Measurements from ENCODE around the gene JARID2.

JARID2 gene

GRCh38 chr6:15522856-15523529 lies 277.1 kb downstream of the JARID2 start:
- TF ChIP-seq EZH2 (IDR thresholded peaks at IDR 0.05): no peak
- no peak for TF ChIP-seq POLR2AphosphoS5 (IDR thresholded peaks at IDR 0.05; ENCODE audit: borderline replicate concordance, low read depth, low read length)
- TF ChIP-seq FOXP2 (optimal IDR thresholded peaks at IDR 0.05; ENCODE audit: control extremely low read depth, extremely low read length, insufficient read depth): no peak
- Histone ChIP-seq H3K9me3 (ENCODE audit: low read depth, low read length) (no peaks in the 10 kb centered on the region), H3K4me3 (no peak overlapping the region), H3K9ac (ENCODE audit: insufficient read length) (no peak overlapping the region), H3K36me3 (ENCODE audit: insufficient read depth, low read length) (peaks cover 94% of the 10 kb centered on the region), H3K27ac (no peak overlapping the region)
- DNase-seq (ENCODE audit: low read depth, low spot score): no peak

GRCh38 chr6:15523679-15524630 lies 278.1 kb downstream of the JARID2 start:
- Histone ChIP-seq H3K9me3 (ENCODE audit: low read depth, low read length) (no peaks in the 10 kb centered on the region), H3K4me3 (no peak overlapping the region), H3K9ac (ENCODE audit: insufficient read length) (no peak overlapping the region), H3K27ac (no peak overlapping the region), H3K36me3 (ENCODE audit: insufficient read depth, low read length) (peaks cover 95% of the 10 kb centered on the region)
- TF ChIP-seq FOXP2 (optimal IDR thresholded peaks at IDR 0.05; ENCODE audit: control extremely low read depth, extremely low read length, insufficient read depth): no peak
- TF ChIP-seq POLR2AphosphoS5 (IDR thresholded peaks at IDR 0.05; ENCODE audit: borderline replicate concordance, low read depth, low read length): no peak; the same call in 1 of the 2 replicates
- TF ChIP-seq EZH2 (IDR thresholded peaks at IDR 0.05): no peak
- DNase-seq (ENCODE audit: low read depth, low spot score): no peak

- DNase-seq (ENCODE audit: low read depth, low spot score): no peak
- Histone ChIP-seq H3K9me3 (ENCODE audit: low read depth, low read length) (no peaks in the 10 kb centered on the region), H3K27ac (no peak overlapping the region), H3K9ac (ENCODE audit: insufficient read length) (no peak overlapping the region), H3K4me3 (no peak overlapping the region), H3K36me3 (ENCODE audit: insufficient read depth, low read length) (peaks cover 91% of the 10 kb centered on the region)
- TF ChIP-seq EZH2 (IDR thresholded peaks at IDR 0.05) (no peak), POLR2AphosphoS5 (IDR thresholded peaks at IDR 0.05; ENCODE audit: borderline replicate concordance, low read depth, low read length) (no peak), FOXP2 (optimal IDR thresholded peaks at IDR 0.05; ENCODE audit: control extremely low read depth, extremely low read length, insufficient read depth) (no peak)
These were observed 279.1 kb downstream of the JARID2 start for GRCh38 chr6:15524861-15525401.

GRCh38 chr6:15526212-15526701 lies 280.4 kb downstream of the JARID2 start:
- no peak for DNase-seq (ENCODE audit: low read depth, low spot score)
- H3K9me3 ChIP-seq (ENCODE audit: low read depth, low read length): no peaks in the 10 kb centered on the region
- no peak overlapping the region for H3K9ac ChIP-seq (ENCODE audit: insufficient read length)
- no peak overlapping the region for H3K4me3 ChIP-seq
- no peak overlapping the region for H3K27ac ChIP-seq
- H3K36me3 ChIP-seq (ENCODE audit: insufficient read depth, low read length): peaks cover 86% of the 10 kb centered on the region
- TF ChIP-seq FOXP2 (optimal IDR thresholded peaks at IDR 0.05; ENCODE audit: control extremely low read depth, extremely low read length, insufficient read depth) (no peak), EZH2 (IDR thresholded peaks at IDR 0.05) (no peak), POLR2AphosphoS5 (IDR thresholded peaks at IDR 0.05; ENCODE audit: borderline replicate concordance, low read depth, low read length) (no peak)

- Histone ChIP-seq H3K27ac (no peak overlapping the region), H3K9ac (ENCODE audit: insufficient read length) (no peak overlapping the region), H3K9me3 (ENCODE audit: low read depth, low read length) (no peaks in the 10 kb centered on the region), H3K36me3 (ENCODE audit: insufficient read depth, low read length) (peaks cover 75% of the 10 kb centered on the region), H3K4me3 (no peak overlapping the region)
- TF ChIP-seq POLR2AphosphoS5 (IDR thresholded peaks at IDR 0.05; ENCODE audit: borderline replicate concordance, low read depth, low read length): no peak
- no peak for TF ChIP-seq EZH2 (IDR thresholded peaks at IDR 0.05)
- TF ChIP-seq FOXP2 (optimal IDR thresholded peaks at IDR 0.05; ENCODE audit: control extremely low read depth, extremely low read length, insufficient read depth): no peak
- DNase-seq (ENCODE audit: low read depth, low spot score): no peak
These were observed 282.2 kb downstream of the JARID2 start for GRCh38 chr6:15527838-15528617.

GRCh38 chr6:15528870-15529269 lies 283.0 kb downstream of the JARID2 start:
- H3K36me3 ChIP-seq (ENCODE audit: insufficient read depth, low read length): peaks cover 67% of the 10 kb centered on the region
- no peak for TF ChIP-seq FOXP2 (optimal IDR thresholded peaks at IDR 0.05; ENCODE audit: control extremely low read depth, extremely low read length, insufficient read depth)
- TF ChIP-seq POLR2AphosphoS5 (IDR thresholded peaks at IDR 0.05; ENCODE audit: borderline replicate concordance, low read depth, low read length): no peak
- no peak for TF ChIP-seq EZH2 (IDR thresholded peaks at IDR 0.05)

GRCh38 chr6:15530411-15530810 lies 284.5 kb downstream of the JARID2 start:
- Histone ChIP-seq H3K9me3 (ENCODE audit: low read depth, low read length) (no peaks in the 10 kb centered on the region), H3K9ac (ENCODE audit: insufficient read length) (no peak overlapping the region), H3K36me3 (ENCODE audit: insufficient read depth, low read length) (peaks cover 52% of the 10 kb centered on the region), H3K4me3 (no peak overlapping the region), H3K27ac (0 out of 2 replicates have a peak overlapping the region, but pooled peaks have one; percentile 35)
- DNase-seq (ENCODE audit: low read depth, low spot score): no peak
- TF ChIP-seq POLR2AphosphoS5 (IDR thresholded peaks at IDR 0.05; ENCODE audit: borderline replicate concordance, low read depth, low read length) (no peak), FOXP2 (optimal IDR thresholded peaks at IDR 0.05; ENCODE audit: control extremely low read depth, extremely low read length, insufficient read depth) (no peak), EZH2 (IDR thresholded peaks at IDR 0.05) (no peak)

More at GRCh38 chr6:15528870-15529269, 283.0 kb downstream of the JARID2 start:
- Histone ChIP-seq H3K4me3 (no peak overlapping the region), H3K9ac (ENCODE audit: insufficient read length) (no peak overlapping the region), H3K9me3 (ENCODE audit: low read depth, low read length) (no peaks in the 10 kb centered on the region), H3K27ac (no peak overlapping the region)
- no peak for DNase-seq (ENCODE audit: low read depth, low spot score)
